ENCODE measurements around the gene STK38L. TPM values are rescaled to one million over a fixed set of nuclear protein-coding genes. Genes with fewer than 3 reads are reported as not detected.

Gene STK38L
- total and polyA plus RNA-seq, 10 of the 15 experiments (the other 5 are each of a cell fraction or from before 2014, with no cell fraction given): 43.0 to 154 (median 115) TPM

DNA sequence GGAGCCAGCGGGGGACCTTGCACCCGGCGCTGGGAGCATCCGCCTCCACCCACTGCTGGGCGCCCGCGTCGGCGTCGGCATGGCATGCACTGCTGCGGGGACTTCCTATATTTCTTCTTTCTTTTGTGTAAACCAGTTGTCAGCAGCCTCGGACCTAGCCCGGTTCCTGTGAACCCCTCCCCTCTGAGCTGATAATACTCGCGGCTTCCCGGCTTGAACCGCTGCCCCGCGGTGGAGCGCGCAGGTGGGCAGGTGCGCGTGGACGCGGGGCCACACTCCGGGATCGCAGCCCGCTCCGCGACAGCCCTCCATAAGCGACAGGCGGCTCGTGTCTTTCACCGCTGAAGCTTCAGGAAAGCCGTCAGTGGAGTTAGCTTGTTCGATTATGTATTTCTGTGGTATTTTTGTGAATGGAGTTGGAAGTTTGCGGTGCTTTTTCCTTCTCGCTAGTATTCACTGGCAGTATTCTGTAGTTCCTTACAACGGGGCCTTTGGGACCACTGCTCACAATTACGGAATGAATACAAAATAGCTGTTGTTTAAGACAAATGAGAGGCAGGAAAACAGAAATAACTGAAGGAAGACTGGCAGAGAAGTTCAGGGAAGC is 89.4 kb downstream of the STK38L start:
- no TSS peak for BruUV-seq (replicated peaks)
- TF ChIP-seq NKRF (conservative IDR thresholded peaks at IDR 0.05) (peak; percentile 47), SPI1 (IDR thresholded peaks at IDR 0.05; ENCODE audit: borderline replicate concordance, insufficient read depth, low read depth, low read length) (peak; percentile 37; the same call in 1 of the 2 replicates), POLR2A (IDR thresholded peaks at IDR 0.05; ENCODE audit: low read depth, low read length) (0 out of 2 replicates have a peak, but pooled peaks have one; percentile 9), ESRRA (IDR thresholded peaks at IDR 0.05; ENCODE audit: low read length) (no peak), EED (IDR thresholded peaks at IDR 0.05; ENCODE audit: low read depth) (peak; percentile 29; the same call in 1 of the 2 replicates), ZNF687 (IDR thresholded peaks at IDR 0.05) (no peak), NR2F1 (conservative IDR thresholded peaks at IDR 0.05) (0 out of 2 replicates have a peak, but pooled peaks have one; percentile 11), NR2C2 (IDR thresholded peaks at IDR 0.05; ENCODE audit: borderline replicate concordance, control insufficient read depth, insufficient read length, low read depth) (no peak), NBN (IDR thresholded peaks at IDR 0.05) (peak; percentile 9; the same call in 1 of the 2 replicates), SMARCA5 (IDR thresholded peaks at IDR 0.05) (no peak), IKZF2 (IDR thresholded peaks at IDR 0.05) (peak; percentile 8 to 34; a peak in 1 of 4 replicates), YY1 (IDR thresholded peaks at IDR 0.05; ENCODE audit: low read depth, low read length) (0 out of 2 replicates have a peak, but pooled peaks have one; percentile 10), HDAC6 (IDR thresholded peaks at IDR 0.05; ENCODE audit: unreplicated experiment) (peak; percentile 11), TARDBP (IDR thresholded peaks at IDR 0.05; ENCODE audit: borderline replicate concordance) (no peak), MLLT1 (IDR thresholded peaks at IDR 0.05) (0 out of 2 replicates have a peak, but pooled peaks have one; percentile 42), SIN3A (IDR thresholded peaks at IDR 0.05; ENCODE audit: low read depth, low read length) (peak; percentile 27; the same call in 1 of the 2 replicates)

More for the DNA sequence above, 89.4 kb downstream of the STK38L start:
- Histone ChIP-seq H3K4me2 (ENCODE audit: control insufficient read depth, insufficient read depth) (peak overlapping the region; percentile 90), H2AFZ (ENCODE audit: control insufficient read depth, low read depth, low read length) (peak overlapping the region; percentile 73), H3K79me2 (ENCODE audit: control insufficient read depth, insufficient read depth, low read length) (peaks cover 68% of the 10 kb centered on the region), H3K27ac (ENCODE audit: control insufficient read depth, insufficient read depth) (peak overlapping the region; percentile 89), H3K27me3 (replicated peaks in 1 of 2; ENCODE audit: control insufficient read depth in 2 of 2, insufficient read depth in 2 of 2, low read length in 1 of 2) (no peaks in the 10 kb centered on the region), H3K4me1 (ENCODE audit: control insufficient read depth, insufficient read depth, low read length) (peaks cover 46% of the 10 kb centered on the region), H4K20me1 (ENCODE audit: control insufficient read depth, insufficient read depth) (no peaks in the 10 kb centered on the region), H3K36me3 (ENCODE audit: control insufficient read depth in 2 of 2, insufficient read depth in 2 of 2, low read length in 1 of 2) (no peaks in the 10 kb centered on the region), H3K9me3 (replicated peaks; ENCODE audit: control insufficient read depth, insufficient read depth, low read length) (no peaks in the 10 kb centered on the region), H3K9ac (ENCODE audit: control insufficient read depth, insufficient read depth, low read length) (peak overlapping the region; percentile 91), H3K4me3 (peak overlapping the region; percentile 85)
- ChIA-PET SMC1A (ENCODE audit: uncharacterized antibody, unreplicated experiment) (interaction anchor here (0.6 to 20.9 kb wide), 18 partner anchors 9 to 467 kb away, joined by 3 to 207 read pairs (median 4); partner anchors contain the start of gene STK38L), CTCF (interaction anchor here (1.1 to 2.4 kb wide), 9 partner anchors 9 to 371 kb away, joined by 3 to 17 read pairs (median 4); no protein-coding TSS in a partner anchor), POLR2A (interaction anchor here (0.6 to 4.1 kb wide), 10 partner anchors 9 to 331 kb away, joined by 3 to 20 read pairs (median 4); partner anchors contain the start of gene STK38L), RAD21 (ENCODE audit: unreplicated experiment) (interaction anchor here (0.9 to 5.5 kb wide), 19 partner anchors 9 to 269 kb away, joined by 3 to 36 read pairs (median 4); no protein-coding TSS in a partner anchor)
- FAIRE-seq (no peak), DNase-seq (ENCODE audit: low read depth, low spot score) (no peak), ATAC-seq (peak; percentile 41)
- intact Hi-C loops (cut with micrococcal nuclease; ENCODE audit: unreplicated experiment): loop anchor here (2.0 to 5.0 kb wide), 2 partner anchors 51 to 369 kb away; no protein-coding TSS in a partner anchor
- in situ Hi-C loops (cut with MboI): no loop called here
- WGBS (ENCODE audit: insufficient coverage, insufficient replicate concordance, low lambda C conversion rate, missing lambda C conversion rate): 0% methylated on average over 37 of the region's 40 CpGs

All from GM12878 (cell line).